Lung (tissue), 12 donors: ENCODE measurements around the gene CNTN1. TPM values are rescaled to one million over a fixed set of nuclear protein-coding genes. Genes with fewer than 3 reads are reported as not detected.

Source experiments
- ATAC-seq: fragments of 200-7000 bp; cut with Tn5 transposase; one replicate; pipeline ENCODE4 v1.9.1; 2020; ENCODE audit warnings: moderate number of reproducible peaks; ENCODE audit not compliant: insufficient read depth, low FRiP score
- DNase-seq, 3 donors: peaks; one replicate each; pipeline ENCODE4 v3.0.0-alpha.2; 2013 to 2017
- H3K27ac ChIP-seq, 2 donors: one replicate each; pipeline ENCODE4 v1.5.1; 2013; ENCODE audit warnings: mild to moderate bottlenecking in 2 of 2, moderate library complexity in 2 of 2, control low read depth in 1 of 2, inconsistent platforms in 1 of 2, low read depth in 1 of 2, low read length in 1 of 2
- H3K27me3 ChIP-seq, 3 donors: one replicate each; pipeline ENCODE4 v1.5.1; 2013; ENCODE audit warnings: low read length in 2 of 3; ENCODE audit not compliant: control insufficient read depth in 3 of 3, insufficient read depth in 3 of 3
- H3K36me3 ChIP-seq, 4 donors: one replicate each; pipeline ENCODE4 v1.5.1; 2013; ENCODE audit warnings: low read length in 4 of 4, mild to moderate bottlenecking in 1 of 4, moderate library complexity in 1 of 4; ENCODE audit not compliant: control insufficient read depth in 4 of 4, insufficient read depth in 4 of 4
- H3K4me1 ChIP-seq, 5 donors: one replicate each; pipeline ENCODE4 v1.5.1; 2013; ENCODE audit warnings: low read length in 5 of 5, mild to moderate bottlenecking in 2 of 5, moderate library complexity in 1 of 5; ENCODE audit not compliant: control insufficient read depth in 5 of 5, insufficient read depth in 5 of 5
- H3K4me3 ChIP-seq: one replicate; pipeline ENCODE4 v1.5.1; 2013; ENCODE audit warnings: mild to moderate bottlenecking, control low read depth, moderate library complexity
- H3K9ac ChIP-seq, 2 donors: one replicate each; pipeline ENCODE4 v1.5.1; 2013; ENCODE audit warnings: low read length in 2 of 2, control low read depth in 1 of 2; ENCODE audit not compliant: insufficient read depth in 1 of 2
- H3K9me3 ChIP-seq, 4 donors: one replicate each; pipeline ENCODE4 v1.5.1; 2013; ENCODE audit warnings: low read length in 3 of 4, mild to moderate bottlenecking in 1 of 4, moderate library complexity in 1 of 4; ENCODE audit not compliant: control insufficient read depth in 4 of 4, insufficient read depth in 3 of 4
- WGBS, 2 donors: extraction: QIAGEN DNeasy Blood & Tissue Kit; methylation state at CpG; one replicate each; pipeline ENCODE4 v1.1.7; 2013; 5-methylcytosine and 5-hydroxymethylcytosine counted together
- polyA plus RNA-seq, 2 donors: library from polyadenylated mRNA; stranded (reverse); fragments of 200-250 nt; gene quantifications; one replicate each; pipeline ENCODE4 v1.2.1, GENCODE V29; 2013
- total RNA-seq, 2 donors: library from RNA; depleted of rRNA in 1 of 2; stranded (reverse); fragments of >200 nt in 1 of 2; gene quantifications; one replicate each; pipeline ENCODE4 v1.2.1, GENCODE V29; 2014 to 2021
- TF ChIP-seq, protein P1 (sequence below): IDR thresholded peaks from 2 replicates; pipeline ENCODE4 v1.5.1; 2012; ENCODE audit warnings: mild to moderate bottlenecking; ENCODE audit errors: control extremely low read depth, extremely low read depth
- donor health status: control.
- donor health status: control.
- donor health status: Bipolar disorder and iron deficiency.
- donor health status: healthy.
- donor health status: DM: yes; HTN: yes; CAD: no.

The CNTN1 gene
- total and polyA plus RNA-seq, 4 donors, result 0.10 to 47.6 (median 1.1) TPM

DNA sequence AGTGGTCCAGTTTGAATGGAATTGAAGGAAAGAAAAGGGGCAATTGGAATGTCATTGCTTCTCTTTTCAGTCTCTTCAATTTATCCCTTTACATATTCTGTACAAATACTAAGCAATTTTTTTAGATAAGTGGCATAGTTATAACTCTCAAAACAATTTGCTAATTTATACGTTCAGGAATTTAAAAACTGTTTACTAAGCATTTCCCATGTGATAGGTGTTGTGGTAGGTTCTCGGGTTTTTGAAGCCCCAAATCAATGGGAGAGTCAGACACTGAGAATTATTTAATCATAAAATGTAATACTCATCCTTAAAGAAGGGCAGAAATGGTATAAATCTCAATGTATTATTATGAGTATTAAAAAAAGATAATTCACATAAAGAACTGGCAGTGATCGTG is 197.1 kb downstream of the CNTN1 start:
- ATAC-seq, result no peak
- TF ChIP-seq, protein P1, sequence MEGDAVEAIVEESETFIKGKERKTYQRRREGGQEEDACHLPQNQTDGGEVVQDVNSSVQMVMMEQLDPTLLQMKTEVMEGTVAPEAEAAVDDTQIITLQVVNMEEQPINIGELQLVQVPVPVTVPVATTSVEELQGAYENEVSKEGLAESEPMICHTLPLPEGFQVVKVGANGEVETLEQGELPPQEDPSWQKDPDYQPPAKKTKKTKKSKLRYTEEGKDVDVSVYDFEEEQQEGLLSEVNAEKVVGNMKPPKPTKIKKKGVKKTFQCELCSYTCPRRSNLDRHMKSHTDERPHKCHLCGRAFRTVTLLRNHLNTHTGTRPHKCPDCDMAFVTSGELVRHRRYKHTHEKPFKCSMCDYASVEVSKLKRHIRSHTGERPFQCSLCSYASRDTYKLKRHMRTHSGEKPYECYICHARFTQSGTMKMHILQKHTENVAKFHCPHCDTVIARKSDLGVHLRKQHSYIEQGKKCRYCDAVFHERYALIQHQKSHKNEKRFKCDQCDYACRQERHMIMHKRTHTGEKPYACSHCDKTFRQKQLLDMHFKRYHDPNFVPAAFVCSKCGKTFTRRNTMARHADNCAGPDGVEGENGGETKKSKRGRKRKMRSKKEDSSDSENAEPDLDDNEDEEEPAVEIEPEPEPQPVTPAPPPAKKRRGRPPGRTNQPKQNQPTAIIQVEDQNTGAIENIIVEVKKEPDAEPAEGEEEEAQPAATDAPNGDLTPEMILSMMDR, result no peak

DNA sequence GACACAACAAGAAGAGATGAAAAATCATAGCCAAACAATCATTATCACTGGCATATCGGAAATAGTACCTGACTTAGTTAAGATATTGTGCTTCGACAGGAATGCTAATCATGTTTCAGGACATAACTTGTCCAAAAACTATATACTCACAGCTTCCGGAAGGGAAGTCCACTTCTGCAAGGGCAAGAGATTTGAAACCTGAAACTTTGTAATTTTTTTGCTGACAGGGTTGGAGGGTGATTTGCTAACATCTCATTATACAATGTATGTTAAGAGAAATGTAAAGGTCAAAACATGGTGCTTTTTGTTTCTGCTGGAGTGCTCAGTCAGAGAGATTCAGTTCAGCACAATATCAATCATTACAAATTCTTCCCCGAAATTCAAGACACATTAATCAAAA is 200.3 kb downstream of the CNTN1 start:
- no peaks in the 10 kb centered on the region for H3K27me3 ChIP-seq
- peak in 1 of 3 donors; percentile 5 for DNase-seq
- H3K36me3 ChIP-seq, result no peaks in the 10 kb centered on the region
- H3K9ac ChIP-seq, result no peak overlapping the region
- H3K27ac ChIP-seq, result no peak overlapping the region
- H3K9me3 ChIP-seq, result no peaks in the 10 kb centered on the region
- no peaks in the 10 kb centered on the region for H3K4me1 ChIP-seq
- TF ChIP-seq, protein P1, result no peak
- WGBS, 2 donors, result 43 to 54% methylated on average over 4 of the region's 4 CpGs
- ATAC-seq, result no peak
- H3K4me3 ChIP-seq, result no peak overlapping the region

More for the DNA sequence above, 197.1 kb downstream of the CNTN1 start:
- WGBS, 2 donors, result 84 to 90% methylated on average over 3 of the region's 3 CpGs
- no peak overlapping the region for H3K27ac ChIP-seq
- no peak overlapping the region for H3K9ac ChIP-seq
- H3K36me3 ChIP-seq, result no peaks in the 10 kb centered on the region
- DNase-seq, result no peak
- no peaks in the 10 kb centered on the region for H3K9me3 ChIP-seq
- H3K4me3 ChIP-seq, result no peak overlapping the region
- no peaks in the 10 kb centered on the region for H3K27me3 ChIP-seq
- H3K4me1 ChIP-seq, result no peaks in the 10 kb centered on the region

DNA sequence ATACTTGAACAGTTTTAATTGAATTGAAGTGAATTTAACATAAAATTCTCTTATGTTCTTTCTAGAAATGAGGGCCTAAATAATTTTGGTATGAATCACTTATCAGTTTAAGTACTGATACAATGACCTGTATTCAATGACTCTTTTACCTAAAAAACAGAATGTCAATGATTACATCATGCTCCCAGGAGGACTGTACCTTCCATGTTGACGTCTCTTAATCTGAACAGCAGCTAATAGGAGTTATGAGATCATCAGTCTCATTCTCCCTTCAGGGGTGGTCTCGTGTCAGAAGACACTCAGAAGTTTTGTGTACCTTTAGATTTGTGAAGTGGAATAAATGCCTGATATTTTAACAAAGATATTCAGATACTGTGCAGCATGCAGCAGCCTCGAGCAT is 206.3 kb downstream of the CNTN1 start:
- Histone ChIP-seq H3K27me3 (no peaks in the 10 kb centered on the region), H3K27ac (no peak overlapping the region), H3K4me1 (no peaks in the 10 kb centered on the region), H3K9me3 (no peaks in the 10 kb centered on the region), H3K36me3 (no peaks in the 10 kb centered on the region), H3K9ac (no peak overlapping the region), H3K4me3 (no peak overlapping the region)
- DNase-seq (no peak), ATAC-seq (no peak)
- TF ChIP-seq, protein P1, result no peak
- WGBS, 2 donors, result 71 to 79% methylated on average over 3 of the region's 3 CpGs

DNA sequence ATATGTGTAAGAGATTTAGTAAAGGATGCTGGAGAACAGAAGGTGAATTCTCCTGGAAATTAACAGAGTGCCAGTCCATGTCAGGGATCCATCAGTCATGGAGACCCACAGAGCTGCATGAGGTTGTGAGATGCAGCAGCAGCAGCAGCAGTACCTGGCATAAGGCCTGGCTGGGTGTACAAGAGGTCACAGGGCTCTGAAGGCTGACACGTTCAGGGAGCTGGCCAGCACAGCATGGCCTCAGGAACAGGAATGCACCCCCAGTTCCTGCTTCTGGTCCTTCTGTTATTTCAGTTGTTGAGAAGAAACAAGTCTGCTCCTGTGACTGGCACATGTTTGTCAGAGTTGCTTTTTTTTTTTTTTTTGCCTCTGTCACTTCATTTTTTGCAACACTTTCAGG is 210.8 kb downstream of the CNTN1 start:
- no peak for ATAC-seq
- 26 to 33% methylated on average over 1 of the region's 1 CpG for WGBS, 2 donors
- Histone ChIP-seq H3K27me3 (no peaks in the 10 kb centered on the region), H3K36me3 (no peaks in the 10 kb centered on the region), H3K9me3 (no peaks in the 10 kb centered on the region), H3K27ac (no peak overlapping the region), H3K9ac (no peak overlapping the region), H3K4me3 (no peak overlapping the region), H3K4me1 (no peaks in the 10 kb centered on the region)
- TF ChIP-seq, protein P1, result no peak
- DNase-seq, result no peak
